Stimulated activated naive CD4-positive, alpha-beta T cell treated with Interleukin-2 at 50 U/mL for 16 hours (primary cell): ENCODE results near the gene FAIM2.

Experiments used
- DNase-seq: peaks from one replicate; lab custom pipeline; 2025; lab: John Stamatoyannopoulos, UW

Gene FAIM2

GRCh38 chr12:49824416-49824815 is 79.3 kb downstream of the FAIM2 start:
- no peak for DNase-seq

GRCh38 chr12:49823951-49824350 is 79.7 kb downstream of the FAIM2 start:
- no peak for DNase-seq

GRCh38 chr12:49823350-49823749 is 80.3 kb downstream of the FAIM2 start:
- no peak for DNase-seq

- no peak for DNase-seq
These were observed 82.1 kb downstream of the FAIM2 start for GRCh38 chr12:49821373-49822287.

- DNase-seq, result no peak
These were observed 83.9 kb downstream of the FAIM2 start for GRCh38 chr12:49819786-49820185.

- no peak for DNase-seq
These were observed 85.3 kb downstream of the FAIM2 start for GRCh38 chr12:49818241-49818895.
